Amniotic stem cell (primary cell): ENCODE results near the gene POU2AF3.
"Not testable (repeated sequence)": the region's sequence is repeated elsewhere in the genome, so short reads cannot be mapped to it uniquely, and the experiment has no call there.

ENCODE experiments used
- DNase-seq: peaks from one replicate; lab custom pipeline; 2025; lab: John Stamatoyannopoulos, UW

The POU2AF3 gene, protein sequence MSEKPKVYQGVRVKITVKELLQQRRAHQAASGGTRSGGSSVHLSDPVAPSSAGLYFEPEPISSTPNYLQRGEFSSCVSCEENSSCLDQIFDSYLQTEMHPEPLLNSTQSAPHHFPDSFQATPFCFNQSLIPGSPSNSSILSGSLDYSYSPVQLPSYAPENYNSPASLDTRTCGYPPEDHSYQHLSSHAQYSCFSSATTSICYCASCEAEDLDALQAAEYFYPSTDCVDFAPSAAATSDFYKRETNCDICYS

DNA sequence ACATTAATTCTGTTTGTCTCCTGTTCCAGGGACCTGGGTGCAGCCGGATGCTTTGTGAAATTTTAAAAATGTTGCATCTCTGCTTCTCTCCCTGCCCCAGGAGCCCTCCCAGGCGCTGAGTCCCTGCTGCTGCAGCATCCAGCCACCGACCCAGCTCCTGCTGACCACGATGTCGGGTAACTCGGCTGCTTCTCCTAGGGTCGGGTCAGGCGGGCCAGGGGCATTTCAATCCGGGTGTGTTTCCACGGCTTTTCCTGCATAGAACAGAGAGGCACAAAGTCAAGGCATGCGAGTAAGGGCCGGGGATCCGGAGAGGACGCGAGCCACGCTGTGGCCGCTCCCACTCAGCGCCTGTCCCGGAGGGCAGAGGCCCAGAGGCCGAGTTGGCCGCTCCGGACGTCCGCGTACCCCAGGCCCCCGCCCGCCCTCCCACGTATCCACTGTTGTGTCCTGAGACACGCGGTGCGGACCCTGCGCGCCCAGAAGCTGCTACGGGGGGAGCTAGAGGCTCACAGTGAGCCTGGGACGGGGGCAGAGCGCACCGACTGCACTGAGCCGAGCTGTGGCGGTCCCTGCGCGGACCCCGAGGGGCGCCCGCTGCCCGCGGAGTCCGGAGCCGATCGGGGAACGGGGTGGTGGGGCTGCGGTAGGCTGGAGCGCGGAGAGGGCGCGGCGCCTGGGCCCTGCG is at the start of gene POU2AF3:
TSS of gene POU2AF3 (plus strand) at position 134 of the 688 bp plus-strand sequence. CDS start at position 170, 36 bp downstream.
- DNase-seq, result no peak

DNA sequence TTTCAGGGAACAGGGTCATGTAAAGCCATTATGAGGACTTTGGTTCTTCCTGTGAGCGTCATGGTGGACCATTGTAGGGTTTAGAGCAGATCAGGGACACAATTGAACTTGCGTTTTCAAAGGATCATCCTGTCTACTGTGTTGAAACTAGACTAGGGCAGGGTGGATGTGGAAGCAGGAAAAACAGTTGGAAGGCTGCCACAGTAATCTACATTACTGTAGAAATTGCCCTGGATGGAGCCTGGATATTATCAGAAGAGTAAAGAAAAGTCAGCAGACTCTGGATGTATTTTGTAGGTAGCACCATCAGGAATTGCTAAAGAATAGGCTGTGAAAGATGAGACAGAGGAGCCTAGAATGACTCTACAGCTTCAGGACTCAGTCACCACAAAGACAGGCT is 47.4 kb upstream of the POU2AF3 start:
- no peak for DNase-seq

DNA sequence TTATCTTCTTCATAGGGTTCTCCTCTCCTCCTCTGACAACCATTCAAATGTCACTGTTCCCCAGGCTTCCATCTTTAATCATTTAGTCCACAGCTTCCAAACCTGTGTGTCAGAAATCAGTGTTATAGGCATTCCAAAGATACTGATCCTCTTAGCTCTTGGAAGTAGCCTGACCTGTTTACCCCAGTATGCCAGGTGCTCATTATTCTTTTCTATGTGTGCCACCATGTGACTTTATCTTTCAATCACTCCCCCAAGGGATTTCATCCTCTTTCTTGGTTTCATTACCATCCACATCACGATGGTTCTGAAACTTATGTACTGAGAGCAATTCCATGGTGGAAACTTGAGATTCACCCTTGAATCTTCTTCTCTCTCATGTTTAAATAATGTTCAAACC is 45.2 kb upstream of the POU2AF3 start:
- DNase-seq, result no peak

DNA sequence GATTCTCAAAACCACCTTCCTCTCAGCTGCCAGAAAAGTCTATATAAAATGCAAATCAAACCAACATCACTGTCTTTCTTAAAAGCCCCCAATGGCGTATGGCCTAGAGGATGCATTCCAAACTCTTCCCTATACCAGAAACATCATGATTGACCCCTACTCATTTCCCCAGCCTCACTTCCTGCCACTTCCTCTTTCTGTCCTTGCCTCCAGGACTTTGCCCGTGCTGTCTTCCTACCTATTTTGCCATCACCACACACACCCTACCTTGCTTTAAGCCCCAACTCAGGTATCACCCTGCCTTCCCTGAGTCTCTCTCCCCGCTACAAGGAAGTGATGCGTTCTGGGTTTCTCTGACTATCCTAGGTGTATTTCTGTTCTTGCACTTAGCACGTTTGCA is 44.7 kb upstream of the POU2AF3 start:
- no peak for DNase-seq

DNA sequence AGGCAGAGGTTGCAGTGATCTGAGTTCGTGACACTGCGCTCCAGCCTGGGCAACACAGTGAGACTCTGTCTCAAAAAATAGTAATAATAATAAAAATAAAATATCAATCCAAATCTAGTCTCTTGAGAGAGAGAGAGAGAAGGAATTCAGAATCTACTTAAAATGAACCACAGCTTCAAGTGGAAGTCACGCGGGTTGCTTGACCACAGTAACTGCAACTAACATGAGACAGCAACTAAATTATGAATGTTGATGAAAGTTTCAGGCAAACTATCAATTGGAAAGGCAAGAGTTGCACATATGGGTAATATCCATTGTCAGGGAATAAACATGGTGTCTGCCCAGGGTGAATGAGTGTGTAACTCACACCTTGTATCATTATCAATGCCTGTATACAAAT is 40.3 kb upstream of the POU2AF3 start:
- DNase-seq, result no peak

DNA sequence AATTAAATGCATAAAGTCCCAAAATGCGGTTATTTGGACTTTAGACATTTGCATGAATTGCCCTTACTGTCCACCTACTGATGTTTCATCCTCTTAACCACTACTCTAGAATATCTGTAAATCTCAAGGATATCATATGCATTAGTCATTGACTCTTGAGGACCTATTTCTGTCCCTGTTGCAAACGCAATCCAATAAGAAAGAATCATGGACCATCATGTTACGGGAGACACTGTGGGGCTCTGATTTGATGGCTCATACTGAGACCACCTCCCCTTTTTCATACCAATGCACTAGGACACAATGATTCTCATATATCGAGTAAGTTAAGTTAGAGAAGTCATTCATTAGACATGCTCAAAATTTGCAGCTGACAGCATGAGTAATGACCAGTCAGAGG is 38.5 kb upstream of the POU2AF3 start:
- DNase-seq, result no peak

DNA sequence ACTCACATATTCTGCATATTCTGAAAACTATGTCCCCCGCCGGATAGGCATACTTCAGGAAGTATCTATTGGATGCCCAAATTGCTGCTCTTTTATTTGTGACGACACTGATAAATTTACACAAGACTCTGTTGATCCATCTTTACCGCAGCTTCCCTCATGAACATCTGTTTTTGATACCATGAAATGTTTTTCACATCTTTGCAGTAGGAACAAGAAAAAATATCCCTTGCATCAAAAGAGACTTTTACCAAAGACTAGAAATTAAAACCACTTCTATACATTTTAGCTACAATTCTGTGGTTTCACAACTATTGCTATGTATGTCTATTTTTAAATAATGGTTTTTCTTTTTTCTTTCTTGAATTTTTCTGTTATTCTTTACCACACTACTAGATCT is 37.5 kb upstream of the POU2AF3 start:
- no peak for DNase-seq

DNA sequence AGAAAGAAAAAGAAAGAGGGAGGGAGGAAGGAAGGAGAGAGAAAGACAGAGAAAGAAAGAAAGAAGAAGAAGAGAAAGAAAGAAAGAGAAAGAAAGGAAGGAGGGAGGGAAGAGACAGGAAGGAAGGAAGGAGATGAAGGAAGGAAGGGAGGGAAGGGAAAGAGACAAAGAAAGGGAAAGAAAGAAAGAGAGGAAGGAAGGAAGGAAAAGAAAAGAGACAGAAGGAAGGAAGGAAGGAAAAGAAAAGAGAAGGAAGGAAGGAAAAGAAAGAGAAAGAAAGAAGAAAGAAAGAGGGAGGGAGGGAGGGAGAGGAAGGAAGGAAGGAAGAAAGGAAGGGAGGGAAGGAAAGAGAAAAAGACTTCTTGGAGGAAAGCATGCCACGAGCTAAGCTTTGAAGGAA is 33.7 kb upstream of the POU2AF3 start:
- DNase-seq, result no peak

DNA sequence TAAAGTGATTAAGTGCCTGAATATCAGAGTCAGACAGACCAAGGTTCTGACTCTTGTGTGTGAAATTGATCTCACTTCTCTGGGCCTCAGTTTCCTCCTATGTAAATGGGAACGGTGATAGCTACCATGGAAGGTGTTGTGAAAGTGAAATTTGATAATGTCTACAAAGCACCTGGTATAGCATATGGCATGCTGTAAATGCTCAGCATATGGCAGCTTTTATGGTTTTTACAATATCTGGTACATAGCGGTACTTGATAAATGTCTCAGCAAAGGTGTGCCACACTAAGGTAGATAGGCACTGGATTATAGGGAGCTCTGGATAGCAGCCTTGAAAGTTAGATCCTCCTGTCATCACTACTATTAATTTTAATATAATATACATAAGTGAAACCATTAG is 32.9 kb upstream of the POU2AF3 start:
- DNase-seq, result no peak

DNA sequence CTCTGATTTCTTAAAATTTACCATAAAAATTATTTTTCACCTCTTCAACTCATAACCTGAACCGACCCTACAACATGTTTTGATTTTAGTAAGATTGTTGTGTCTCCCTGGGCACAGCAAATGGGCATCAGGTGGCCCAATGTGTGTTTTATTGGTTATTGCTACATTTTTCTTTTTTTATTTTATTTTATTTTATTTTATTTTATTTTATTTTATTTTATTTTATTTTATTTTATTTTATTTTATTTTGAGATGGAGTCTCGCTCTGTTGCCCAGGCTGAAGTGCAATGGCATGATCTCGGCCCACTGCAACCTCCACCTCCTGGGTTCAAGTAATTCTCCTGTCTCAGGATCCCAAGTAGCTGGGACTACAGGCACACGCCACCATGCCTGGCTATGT is 30.0 kb upstream of the POU2AF3 start:
- DNase-seq, result not testable (repeated sequence)

DNA sequence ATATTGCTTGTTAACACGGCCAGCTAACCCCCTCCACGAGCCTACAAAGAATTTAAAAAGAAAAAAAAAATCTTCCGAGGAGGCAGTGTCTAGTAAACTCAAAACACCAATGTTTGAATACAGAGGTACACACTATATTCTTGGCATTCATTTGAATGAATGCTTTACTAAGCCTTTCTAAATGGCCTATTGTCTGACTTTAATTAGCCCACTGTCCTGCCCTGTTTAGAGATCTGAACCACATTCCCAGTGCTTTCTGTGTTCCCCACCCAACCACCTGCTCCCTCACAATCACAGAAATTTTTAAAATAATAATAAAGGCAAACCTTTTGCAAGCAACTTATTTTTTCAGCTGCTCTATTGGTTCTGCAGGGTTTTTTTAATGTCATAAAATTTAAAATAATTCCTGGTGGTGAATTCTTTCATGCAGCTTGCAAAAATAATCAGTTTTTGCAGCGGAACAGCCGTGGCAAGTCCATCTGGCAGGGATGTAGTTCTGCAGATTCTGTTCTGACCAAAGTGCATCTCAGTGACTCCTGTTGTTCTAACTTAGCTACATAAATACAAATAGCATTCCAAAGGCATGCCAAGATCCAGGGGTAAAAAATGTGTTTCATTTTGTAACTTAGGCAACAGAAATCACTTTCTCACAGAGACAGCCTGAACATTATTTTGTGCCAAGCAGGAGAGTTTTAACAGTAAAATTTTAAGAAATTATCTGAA is 29.0 kb upstream of the POU2AF3 start:
- DNase-seq, result no peak

DNA sequence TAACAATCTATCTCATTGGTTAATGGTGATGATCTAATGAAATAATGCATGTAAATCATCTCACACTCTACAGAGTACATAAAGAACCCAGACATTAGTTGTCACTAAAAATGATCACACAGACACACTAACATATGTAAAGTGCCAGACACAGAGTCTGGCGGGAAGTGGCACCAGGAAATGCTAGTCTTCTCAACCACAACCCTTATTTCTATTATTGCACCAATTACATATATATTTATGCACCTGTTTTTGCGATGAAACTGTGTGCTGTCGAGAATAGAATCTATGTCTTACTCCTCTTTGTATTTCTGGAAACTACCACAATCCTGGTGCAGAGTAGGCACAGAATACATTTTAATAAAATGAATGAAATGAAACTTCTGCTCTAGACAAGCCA is 25.9 kb upstream of the POU2AF3 start:
- DNase-seq, result no peak

DNA sequence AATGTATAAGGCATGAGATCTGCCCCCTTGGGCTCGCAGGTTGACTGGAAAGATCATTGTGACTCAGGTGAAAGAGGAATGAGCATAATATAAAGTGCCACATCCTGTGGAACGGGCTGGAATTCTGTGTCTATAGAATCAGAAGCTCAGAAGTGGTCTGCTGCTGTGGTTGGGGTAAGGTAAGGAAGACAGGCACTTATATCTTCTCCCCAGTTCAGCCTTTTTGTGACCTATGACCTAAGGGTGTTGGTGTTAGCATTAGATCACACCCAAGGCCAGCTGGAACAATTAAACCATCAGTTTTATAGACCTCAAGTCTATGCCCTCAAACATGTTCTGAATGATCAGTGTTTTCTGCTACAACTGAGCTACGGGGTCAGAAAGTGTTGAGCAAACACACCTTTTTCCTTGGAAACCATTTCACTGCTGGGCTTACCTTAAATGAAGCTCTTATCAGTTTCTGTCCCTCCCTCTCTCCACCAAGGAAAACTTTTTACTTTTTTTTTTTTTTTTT is 15.7 kb upstream of the POU2AF3 start:
- DNase-seq, result no peak

DNA sequence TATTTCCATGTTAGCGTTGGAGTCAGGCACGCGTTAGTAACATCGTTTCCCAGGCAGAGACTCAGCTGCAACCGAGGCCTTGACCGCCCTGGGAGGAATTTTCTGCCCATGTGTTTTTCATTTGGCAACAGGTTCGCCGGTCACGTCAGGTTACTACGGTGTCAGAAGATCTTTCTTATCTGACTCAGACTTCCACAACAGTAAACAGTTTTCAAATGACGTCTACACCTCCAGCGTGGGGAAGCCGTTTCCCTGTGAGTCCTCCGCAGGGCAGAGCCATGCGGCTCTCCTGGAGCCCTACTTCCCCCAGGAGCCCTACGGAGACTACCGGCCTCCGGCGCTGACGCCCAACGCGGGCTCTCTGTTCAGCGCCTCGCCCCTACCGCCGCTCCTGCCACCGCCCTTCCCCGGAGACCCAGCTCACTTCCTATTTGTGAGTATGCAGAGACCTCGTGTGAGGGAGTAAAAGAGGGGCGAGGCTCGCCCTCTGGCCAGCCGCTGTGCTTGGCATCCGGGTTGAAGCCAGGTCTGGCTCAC is 14.3 kb upstream of the POU2AF3 start:
- DNase-seq, result no peak

DNA sequence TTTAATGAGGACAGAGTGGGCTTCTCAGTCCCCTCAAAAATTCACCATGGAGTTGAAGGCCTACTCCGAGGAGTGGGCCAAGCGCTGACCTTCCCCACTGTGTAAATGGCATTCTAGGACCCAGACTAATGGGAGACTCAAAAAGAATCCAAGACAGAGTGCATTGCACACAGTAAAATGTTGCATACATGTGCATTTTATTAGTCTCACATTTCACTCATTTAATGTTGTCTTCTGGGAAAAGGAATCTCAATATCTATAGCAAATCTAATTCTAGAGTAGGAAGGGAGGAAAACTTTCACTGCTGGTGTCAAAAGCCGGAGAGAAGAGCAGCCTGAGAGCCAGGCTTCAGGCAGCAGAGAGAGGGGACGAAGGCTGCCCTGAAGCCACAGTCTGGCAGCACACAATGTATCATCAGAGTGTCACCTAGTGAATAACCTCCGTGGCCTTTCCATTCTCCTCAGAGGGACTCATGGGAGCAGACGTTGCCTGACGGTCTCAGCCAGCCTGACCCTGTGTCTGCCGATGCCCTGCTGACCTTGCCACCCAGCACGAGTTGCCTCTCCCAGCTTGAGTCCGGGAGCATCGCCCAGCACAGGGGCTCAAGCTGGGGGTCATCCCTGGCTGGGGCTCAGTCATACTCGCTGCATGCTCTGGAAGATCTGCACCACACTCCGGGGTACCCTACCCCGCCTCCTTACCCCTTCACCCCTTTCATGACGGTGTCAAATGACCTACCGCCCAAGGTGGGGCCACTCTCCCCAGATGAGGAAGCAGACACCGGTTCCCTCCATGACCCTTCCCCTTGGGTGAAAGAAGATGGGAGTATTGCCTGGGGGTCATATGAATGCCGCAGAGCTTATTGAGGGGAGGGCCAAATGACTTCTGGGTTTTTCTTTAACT is 12.9 kb upstream of the POU2AF3 start:
- DNase-seq, result no peak

DNA sequence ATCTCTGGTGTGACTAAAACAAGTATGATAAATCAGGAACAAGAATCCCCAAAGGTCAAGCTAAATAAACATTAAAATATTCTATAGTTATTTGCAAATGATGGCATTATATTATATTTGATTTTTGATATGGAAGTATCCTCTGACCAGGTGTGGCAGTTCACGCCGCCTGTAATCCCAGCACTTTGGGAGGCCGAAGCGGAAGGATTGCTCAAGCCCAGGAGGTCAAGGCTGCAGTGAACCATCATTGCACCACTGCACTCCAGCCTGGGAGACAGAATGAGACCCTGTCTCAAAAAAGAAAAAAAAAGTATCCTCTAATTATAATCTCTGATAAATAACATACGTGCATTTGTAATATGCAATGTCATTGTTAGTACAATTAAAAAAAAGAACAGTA is 6.6 kb upstream of the POU2AF3 start:
- DNase-seq, result no peak

DNA sequence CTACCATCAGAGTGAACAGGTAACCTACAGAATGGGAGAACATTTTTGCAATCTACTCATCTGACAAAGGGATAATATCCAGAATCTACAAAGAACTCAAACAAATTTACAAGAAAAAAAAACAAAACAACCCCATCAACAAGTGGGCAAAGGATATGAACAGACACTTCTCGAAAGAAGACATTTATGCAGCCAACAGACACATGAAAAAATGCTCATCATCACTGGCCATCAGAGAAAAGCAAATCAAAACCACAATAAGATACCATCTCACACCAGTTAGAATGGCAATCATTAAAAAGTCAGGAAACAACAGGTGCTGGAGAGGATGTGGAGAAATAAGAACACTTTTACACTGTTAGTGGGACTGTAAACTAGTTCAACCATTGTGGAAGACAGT is 5.9 kb upstream of the POU2AF3 start:
- not testable (repeated sequence) for DNase-seq

DNA sequence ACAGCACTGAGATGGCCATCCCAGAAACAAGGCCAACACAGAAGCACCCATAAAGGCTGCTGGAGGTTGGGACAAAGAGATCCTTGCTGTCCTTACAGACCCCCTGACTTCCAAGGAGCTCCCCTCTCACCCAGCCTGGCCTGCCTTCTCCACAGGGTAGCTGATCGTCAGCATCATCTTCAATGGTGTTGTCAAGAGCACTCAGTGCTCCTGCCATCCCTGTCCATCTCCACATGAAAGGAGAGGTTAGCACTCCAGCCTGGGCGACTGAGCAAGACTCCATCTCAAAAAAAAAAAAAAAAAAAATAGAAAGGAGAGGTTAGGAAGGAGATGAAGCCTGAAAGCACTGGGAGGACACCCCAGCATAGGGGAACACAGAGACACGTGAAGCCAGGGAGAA is 2.1 kb upstream of the POU2AF3 start:
- DNase-seq, result no peak

DNA sequence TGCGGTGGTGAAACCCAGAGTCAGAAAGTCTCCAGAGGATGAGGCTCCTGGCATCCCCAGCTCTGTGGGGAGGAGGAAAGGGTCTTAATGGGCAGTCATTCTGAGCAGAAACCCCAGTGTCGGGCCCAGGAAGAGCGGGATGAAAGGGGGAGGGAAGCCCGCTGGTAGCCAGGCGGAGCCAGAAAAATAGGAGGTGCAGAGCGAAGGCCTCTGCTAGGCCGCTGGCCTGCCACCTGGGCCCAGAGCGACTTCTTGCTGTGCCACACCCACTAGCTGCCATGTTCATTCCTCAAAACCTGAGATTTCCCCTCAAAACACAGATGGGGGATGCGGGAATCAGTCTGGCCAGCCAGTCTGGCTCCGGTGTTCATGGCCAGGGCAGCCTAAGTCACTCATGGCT is 650 bp upstream of the POU2AF3 start:
- no peak for DNase-seq

DNA sequence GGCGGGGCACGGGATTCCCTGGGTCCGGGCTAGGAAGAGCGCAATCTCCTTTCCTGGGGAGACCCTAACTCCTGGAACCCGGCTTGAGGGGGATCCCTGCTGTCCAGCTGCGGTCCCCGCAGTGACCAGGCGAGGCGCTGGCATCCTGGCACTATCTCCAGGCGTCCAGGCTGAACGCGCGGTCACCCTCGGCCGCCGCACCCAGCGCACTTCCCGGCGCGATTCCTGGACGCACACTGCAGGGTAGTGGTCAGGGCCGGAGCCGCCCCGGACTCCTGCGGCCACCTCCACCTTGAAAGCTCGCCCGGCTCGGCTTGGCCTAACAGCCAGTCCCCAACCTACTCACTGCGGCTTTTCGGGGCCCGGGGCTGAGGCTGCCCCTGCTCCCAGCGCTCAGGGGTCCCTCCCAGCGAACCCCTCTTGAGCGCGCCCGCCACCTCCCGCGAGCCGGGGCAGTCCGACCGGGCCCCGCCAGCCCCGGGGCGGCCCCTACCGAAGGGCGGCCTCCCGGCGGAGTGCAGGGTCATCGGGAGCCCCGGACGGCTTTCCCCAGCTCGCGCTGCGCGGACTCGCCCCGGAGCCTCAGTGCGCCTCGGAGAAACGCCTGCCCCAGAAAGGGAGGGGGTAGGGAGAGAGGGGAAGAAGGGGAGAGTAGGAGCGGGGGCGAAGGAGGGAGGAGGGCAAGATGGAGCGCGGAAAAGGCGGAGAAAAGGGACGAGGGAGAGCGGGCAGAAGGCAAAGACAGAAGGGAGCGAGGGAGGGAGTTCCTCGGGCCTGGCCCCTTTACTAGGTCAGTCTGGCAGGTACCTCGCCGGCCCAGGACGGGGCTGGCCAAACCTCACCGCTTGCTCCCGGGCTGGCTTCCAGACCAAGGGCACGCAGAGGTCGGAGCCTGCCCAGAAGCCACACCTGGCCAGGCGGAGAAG is 1.0 kb downstream of the POU2AF3 start:
- DNase-seq, result peak; percentile 23

DNA sequence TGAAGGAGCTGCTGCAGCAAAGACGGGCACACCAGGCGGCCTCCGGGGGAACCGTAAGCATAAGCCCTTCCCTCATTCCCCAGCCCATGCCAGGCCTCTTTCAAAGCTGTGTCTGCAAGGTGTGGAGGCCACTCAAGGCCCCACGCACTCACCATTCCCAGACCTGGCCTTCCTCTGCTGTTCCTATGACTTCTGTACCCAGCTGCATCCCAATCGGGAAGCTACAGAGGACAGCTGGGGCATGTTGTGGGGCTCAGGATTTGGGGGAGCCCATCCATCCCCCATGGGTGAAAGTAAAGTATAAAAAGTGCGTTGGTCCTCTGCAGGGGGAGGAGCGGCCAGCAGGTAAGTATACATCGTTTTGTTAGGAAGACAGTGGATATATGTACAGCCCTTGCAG is 2.2 kb downstream of the POU2AF3 start:
- DNase-seq, result no peak
